T-helper 9 cell (primary cell): ENCODE measurements around the gene LRRC1.

Experiments
- DNase-seq: peaks from one replicate; pipeline ENCODE4 v3.0.0-alpha.2; 2020

Gene LRRC1

GRCh38 chr6:53851561-53851960 is 56.8 kb downstream of the LRRC1 start:
- no peak for DNase-seq

GRCh38 chr6:53852805-53853204 is 58.0 kb downstream of the LRRC1 start:
- no peak for DNase-seq

DNA sequence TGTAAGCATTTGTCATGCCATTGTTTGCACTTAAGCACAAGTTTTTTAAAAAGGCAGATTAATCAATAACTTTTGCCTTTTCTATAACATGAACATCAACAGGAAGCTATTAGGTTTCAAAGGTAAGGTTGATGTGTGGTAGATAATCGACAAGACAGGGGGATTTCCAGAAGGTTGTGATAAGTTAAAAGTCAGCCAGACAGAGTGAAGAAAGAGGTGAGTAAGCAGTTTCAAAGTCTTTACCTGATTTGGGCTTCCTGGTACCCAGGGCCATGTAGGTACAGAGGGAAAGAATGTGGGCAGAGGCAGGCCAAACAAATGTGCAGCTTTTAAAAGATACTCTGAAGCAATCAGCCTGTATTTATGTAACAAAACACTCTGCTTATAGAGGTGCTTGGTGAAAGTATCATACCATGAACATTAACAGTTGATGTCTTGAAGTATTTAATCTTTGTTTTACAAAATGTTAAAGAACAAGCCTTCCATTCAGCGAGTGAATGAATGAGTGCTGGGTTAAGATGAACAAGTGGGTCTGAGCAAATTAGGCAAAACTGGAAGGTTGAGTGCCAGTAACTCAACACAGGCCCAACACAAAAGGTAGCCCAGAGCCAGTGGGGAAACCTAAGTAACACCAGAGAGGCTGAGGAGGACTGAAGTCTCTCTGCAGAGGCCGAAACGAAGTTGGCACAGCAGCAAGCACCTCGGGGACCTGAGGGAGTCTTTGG is 60.2 kb downstream of the LRRC1 start:
- no peak for DNase-seq

DNA sequence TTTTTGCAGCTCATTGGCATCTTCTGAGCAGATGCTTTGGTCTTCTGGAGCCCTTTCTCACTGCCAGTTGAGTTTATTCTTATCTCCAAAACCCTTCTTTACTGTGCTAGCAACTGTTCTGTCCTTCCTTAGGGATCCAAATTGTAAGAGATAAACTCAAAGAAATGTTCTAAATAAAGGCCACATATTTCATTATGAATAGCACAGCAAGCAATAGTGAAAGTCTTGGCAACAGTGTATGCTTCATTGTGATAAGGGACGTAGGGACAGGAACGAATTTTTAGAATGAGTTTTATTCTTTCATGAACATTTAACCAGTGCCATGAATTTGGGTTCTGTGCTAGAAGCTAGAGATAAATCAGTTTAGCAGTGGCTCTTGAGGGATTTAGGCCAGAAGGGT is 61.1 kb downstream of the LRRC1 start:
- DNase-seq: no peak

GRCh38 chr6:53857318-53858094 is 62.7 kb downstream of the LRRC1 start:
- DNase-seq: no peak

DNA sequence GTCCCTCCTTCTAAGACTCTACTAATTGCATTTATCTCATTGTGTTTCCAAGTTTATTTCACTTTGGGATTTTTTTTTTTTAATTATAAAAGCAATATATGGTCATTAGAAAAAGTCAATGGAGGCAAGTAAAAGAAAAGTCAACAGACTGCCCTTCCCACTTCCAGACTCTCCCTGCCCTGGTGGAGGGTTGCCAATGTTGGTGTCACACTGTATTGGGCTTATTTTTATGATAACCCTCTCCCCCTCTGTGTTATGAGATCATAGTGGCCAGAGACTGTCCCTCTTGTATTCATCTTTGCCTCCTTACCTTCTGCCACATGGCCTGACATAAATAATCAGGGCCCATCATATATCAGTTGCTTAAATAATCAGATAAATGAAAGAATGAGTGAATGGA is 63.4 kb downstream of the LRRC1 start:
- DNase-seq: no peak

GRCh38 chr6:53858913-53859312 is 64.1 kb downstream of the LRRC1 start:
- DNase-seq: no peak

DNA sequence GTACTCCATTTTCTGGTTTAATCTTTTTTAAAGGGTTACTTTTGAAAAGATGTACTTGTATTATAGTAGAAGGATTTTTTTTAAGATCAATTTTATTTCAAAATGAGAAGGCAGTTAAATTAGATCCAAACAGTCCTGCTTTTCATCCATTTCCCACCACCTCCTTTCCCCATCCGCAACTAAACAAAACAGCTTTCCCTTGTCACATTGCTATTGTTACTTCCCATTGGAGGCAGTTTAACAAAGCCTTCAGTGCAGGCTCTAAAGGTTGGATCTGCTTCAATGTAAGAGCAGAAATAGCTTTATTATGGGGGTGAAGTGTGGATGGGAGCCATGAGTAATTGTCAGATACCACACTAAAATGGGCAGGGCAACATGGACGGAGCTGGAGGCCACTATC is 65.7 kb downstream of the LRRC1 start:
- DNase-seq: no peak

DNA sequence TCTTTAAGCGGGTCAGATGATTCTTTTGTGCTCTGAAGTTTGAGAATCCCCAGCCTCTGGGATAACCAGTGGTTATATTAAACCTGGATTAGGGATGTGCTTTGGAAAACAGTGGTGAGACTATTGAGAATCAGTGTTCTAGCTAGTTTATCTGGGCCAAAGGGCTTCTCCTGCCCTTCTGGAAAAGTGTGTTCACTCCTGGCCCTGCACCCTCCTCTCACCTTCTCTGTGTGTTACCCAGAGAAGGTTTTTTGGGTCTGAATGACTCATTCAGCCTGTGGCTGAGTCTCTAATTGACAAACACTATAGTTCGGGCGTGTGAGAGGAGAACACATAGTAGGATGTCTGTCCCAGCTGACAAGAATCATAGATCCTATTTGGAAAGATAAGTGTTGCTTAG is 66.7 kb downstream of the LRRC1 start:
- DNase-seq: no peak

- DNase-seq: no peak
Measured at GRCh38 chr6:53862662-53863462, 68.1 kb downstream of the LRRC1 start.

- DNase-seq: no peak
Measured at GRCh38 chr6:53864781-53865180, 70.0 kb downstream of the LRRC1 start.

- DNase-seq: no peak
Measured at GRCh38 chr6:53866226-53866625, 71.4 kb downstream of the LRRC1 start.

DNA sequence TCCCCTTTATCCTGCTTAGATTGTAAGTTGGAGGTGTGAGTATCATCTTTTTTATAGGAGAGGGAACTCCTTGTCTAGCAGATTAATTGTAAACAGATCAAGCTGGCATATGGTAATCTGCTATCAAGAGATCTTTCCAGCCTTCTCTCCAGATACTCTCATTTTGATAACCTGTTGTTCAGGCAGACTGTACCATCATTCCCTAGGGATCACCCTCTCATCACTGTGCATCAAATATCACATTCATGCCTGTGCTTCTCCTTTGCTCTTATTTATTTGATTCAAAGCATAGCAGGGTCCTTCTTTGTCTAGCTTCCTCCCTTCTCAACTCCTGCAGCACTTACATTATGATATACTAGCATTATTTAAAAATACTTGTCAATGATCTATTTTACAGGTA is 73.8 kb downstream of the LRRC1 start:
- DNase-seq: no peak

DNA sequence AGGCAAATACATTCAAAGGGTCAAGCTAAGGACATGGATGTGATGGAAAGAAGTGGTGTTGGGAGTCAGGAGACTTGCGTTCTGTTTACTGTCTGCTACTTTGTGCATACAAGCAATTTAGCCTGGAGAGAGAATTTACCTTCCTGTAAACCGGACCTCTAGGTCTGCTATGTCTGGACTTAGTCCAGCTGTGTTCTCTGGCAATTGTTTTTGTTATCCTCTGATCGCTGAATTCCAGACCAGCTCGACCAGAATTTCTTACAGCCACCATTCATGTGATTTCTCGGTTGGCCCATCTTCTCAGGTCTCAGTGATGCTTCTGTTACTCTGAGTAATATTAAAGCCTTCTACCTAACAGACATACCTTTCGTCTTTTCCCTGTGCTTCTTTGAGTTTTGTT is 75.2 kb downstream of the LRRC1 start:
- DNase-seq: no peak

DNA sequence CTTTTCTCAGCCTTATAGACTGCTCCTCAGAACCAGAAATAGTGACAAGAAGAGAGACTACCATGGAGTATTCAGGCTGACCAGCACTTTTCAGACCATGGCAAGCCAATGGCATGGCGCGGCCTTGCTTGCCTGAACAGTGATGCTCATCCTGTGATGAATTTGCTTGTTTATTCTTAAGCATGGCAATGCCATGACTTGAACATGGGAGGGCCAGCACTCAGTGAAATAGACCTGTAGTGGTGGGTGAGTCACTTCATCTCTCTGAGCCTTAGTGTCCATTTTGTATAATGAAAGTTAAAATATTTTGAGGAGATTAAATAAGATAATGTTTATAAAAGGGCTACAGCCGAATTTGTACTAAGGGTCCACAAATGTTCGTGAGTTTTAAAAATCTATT is 79.1 kb downstream of the LRRC1 start:
- no peak for DNase-seq

- DNase-seq: no peak
Measured at GRCh38 chr6:53874964-53875363, 80.2 kb downstream of the LRRC1 start.

DNA sequence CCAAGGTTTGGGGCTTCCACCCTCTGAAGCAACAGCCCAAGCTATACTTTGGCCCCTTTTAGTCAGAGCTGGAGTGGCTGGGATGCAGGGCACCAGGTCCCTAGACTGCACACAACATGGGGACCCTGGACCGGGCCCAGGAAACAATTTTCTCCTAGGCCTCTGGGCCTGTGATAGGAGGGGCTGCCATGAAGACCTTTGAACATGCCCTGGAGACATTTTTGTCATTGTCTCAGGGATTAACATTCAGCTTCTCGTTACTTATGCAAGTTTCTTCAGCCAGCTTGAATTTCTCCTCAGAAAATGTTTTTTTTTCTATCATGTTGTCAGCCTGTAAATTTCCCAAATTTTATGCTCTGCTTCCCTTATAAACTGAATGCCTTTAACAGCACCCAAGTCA is 82.3 kb downstream of the LRRC1 start:
- DNase-seq: no peak

DNA sequence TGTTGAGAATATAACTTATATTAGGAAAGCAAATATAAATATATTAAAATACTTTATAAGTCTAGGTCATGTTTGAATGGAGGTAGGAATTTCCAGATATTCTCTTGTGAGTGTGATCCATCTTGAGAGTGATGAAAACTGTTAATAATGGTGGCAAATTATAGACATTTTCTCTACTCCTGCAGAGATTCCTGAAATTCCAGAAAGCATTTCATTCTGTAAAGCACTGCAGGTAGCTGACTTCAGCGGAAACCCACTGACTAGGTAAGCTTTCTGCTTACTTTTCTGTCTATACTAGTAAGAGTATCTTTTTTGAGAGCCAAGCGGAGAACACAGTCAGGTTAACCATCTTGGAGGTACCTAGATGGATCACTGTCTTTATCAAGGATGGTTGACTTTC is 84.0 kb downstream of the LRRC1 start:
- no peak for DNase-seq

GRCh38 chr6:53879608-53880007 is 84.8 kb downstream of the LRRC1 start:
- DNase-seq: no peak

DNA sequence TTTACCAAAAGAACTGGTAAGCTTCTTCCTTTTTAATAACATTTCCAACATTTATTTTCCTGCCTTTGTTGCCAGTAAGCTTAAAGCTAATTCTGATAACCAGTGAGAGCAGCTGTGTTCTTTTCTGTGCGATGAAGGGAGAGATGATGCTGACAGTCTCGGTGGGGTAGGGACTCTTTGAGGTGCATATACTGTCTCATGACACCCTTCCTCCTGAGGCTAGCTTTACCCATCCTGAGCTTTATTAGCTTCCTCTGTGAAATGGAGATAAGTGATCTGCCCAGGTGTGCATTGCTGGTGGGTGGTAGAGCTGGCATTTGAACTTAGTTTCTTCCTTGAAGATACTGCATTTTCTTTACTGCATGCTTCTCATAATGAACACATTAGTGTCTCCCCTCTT is 92.5 kb downstream of the LRRC1 start:
- DNase-seq: no peak

DNA sequence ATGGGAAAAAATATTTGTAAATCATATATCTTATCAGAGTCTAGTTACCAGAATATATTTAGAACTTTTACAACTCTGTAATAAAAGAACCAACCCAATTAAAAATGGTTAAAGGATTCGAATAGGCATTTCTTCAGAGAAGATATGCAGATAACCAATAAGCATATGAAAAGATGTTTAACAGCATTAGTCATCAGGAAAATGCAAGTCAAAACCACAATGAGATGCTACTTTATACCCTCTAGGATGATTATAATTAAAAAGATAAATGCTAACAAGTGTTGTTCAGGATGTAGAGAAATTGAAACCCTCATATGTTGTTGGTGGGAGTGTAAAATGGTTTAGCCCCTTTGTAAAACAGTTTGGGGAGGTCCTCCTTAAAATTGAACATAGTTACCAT is 94.1 kb downstream of the LRRC1 start:
- no peak for DNase-seq

DNA sequence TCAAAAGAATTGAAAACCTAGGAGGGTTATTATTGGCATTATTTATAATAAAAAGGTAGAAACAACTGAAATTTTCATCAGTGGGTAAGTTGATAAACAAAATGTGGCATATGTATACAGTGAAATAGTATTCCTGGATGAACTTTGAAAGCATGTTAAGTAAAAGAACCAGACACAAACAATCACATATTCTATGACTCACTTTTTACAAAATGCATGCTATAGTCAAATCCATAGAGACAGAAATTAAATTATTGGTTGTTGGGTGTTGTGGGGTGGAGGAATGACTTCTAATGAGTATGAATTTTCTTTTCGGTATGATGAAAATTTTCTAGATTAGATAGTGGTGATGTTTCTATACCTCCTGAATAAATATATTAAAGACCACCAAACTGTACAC is 94.6 kb downstream of the LRRC1 start:
- DNase-seq: no peak

DNA sequence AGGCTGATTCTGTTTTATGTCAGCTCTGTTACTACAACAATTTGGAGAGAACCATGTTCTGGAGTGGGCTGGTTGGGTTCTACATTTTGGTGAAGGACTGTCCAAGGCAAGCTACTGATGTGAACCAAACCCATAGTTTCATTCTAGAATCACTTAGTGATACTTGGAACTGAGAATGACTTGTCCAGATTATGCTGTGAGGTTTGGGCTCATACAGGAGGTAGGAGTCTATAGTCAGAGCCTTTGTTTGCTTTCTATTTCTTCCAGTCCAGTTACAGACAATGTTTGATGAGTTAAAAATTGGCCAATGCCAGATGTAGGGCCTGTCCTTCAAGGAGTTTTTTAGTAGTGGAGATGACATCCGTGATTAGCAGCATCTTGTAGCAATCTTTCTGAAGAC is 97.9 kb downstream of the LRRC1 start:
- no peak for DNase-seq

GRCh38 chr6:53894091-53894490 is 99.3 kb downstream of the LRRC1 start:
- no peak for DNase-seq
